Left renal cortex interstitium (tissue), 4 donors: ENCODE results near the gene OR4K15. TPM values are rescaled to one million over a fixed set of nuclear protein-coding genes. Genes with fewer than 3 reads are reported as not detected.
"Not testable (repeated sequence)": the region's sequence is repeated elsewhere in the genome, so short reads cannot be mapped to it uniquely, and the experiment has no call there.

Experiments
- DNase-seq, 4 donors: peaks; one replicate each; pipeline ENCODE4 v3.0.0-alpha.2; 2013; ENCODE audit warnings: low read depth in 4 of 4, low spot score in 2 of 4, missing footprints in 1 of 4
- polyA plus RNA-seq, 4 donors: library from polyadenylated mRNA; unstranded; fragments of 120-200 nt; gene quantifications; one replicate each; pipeline ENCODE4 v1.2.1, GENCODE V29; 2013; ENCODE audit not compliant: insufficient read length in 4 of 4

The OR4K15 gene
- polyA plus RNA-seq: not detected

DNA sequence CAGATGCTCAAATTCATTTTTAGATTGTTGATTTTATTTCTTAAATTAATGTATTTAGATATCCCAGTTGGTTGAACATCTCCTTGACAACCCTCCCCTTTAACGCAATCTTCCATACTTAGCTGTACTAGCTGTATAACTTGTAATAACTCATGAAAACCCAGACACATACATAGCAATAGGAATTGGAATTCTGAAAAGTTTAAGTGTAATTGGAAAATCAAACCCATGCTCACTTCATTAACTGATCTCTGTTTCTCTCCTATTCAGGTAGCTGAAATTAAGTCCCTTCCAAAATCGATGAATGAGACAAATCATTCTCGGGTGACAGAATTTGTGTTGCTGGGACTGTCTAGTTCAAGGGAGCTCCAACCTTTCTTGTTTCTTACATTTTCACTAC, at the start of gene OR4K15:
TSS of gene OR4K15 (plus strand) at position 301 of the 400 bp plus-strand sequence. CDS start at position 301, 0 bp downstream.
- no peak for DNase-seq

DNA sequence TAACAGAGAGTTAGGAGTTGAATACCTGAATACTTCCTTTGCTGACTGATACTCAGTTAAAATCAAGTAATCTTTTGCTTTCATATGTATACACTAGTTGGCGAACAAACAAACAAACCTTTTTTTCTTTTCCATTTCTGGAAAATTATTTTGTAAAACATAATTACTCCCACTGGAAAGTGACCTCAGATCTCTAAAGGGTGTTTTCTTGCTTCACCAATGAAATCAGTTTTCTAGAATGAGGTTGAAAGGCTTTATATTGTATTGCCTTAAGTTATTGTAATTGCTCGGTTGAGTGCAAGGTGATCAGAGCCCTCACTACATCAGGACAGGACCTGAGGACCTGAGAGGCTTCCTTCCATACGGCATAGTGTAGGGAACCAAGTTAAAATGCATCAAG, 44.8 kb upstream of the OR4K15 start, which contains the start of gene OR4K1:
TSS of gene OR4K1 (plus strand) at position 301 of the 400 bp plus-strand sequence. CDS start 4,750 bp downstream, outside the sequence.
- no peak for DNase-seq

- DNase-seq: no peak
These were observed 33.7 kb upstream of the OR4K15 start for GRCh38 chr14:19941668-19942067.

DNA sequence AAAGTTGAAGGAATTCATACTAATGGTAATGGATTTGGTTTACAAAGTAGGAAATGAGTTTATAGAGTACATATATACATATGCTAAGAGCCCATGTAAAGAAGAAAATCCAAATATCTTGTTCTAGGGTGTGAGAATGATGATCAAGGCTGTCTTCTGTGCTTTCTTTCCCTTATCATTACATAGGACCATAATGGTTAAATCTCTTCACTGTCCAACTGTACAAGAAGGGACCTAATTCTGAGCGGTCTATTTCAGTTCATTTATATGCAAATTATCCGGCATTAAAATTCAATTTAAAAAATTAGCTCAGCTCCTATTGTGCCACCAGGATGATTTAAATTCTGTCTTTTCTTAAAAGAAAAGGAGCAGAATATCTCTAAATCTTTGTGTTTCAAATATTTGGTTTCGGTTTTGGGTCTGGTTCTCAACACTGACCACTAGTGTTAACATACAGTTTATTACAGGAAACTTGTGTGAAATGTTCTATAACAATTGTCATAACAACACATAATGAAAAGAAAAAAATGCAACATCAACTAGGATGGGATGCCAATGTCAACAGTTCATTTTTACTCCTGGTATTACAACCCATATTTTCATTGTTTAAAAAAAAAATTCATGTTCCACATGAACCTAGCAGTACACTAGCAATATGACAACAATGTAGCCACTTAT, 27.8 kb upstream of the OR4K15 start:
- no peak for DNase-seq

DNA sequence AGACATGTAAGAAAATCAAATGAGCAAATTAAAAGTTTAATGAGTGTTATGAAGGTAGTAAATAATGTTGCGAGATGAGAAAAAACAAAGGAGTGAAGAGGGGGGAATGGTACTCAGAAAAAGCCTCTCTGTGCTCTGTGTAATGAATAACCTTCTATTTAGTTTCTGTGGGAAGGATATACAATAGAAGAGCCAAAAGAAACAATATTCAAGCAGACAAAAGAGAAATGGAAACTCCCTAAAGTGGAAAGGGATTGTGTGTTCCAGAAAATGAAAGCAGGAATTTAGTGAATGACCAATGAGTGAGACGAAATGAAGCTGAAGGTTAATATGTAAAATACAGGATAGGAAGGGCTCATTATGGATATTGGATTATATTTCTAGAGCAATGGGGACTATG, 26.2 kb upstream of the OR4K15 start:
- no peak for DNase-seq

DNA sequence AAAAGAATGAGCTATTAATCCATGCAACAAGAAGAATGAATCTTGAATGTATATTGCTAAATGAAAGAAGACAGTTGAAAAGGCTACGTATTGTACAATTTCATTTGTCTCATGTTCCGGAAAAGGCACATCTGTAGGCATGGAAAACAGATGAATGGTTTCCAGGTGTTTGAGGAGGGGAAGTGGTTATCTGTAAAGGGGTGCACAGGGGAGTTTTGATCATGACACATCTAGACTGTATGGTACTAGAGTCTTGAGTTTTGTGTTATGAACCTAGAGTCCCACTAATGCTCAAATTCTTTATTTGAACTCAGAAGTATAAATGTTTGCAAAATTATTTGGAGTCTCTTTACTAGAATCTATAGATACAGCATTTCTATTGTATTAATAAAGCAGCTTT, 5.7 kb upstream of the OR4K15 start:
- DNase-seq: not testable (repeated sequence)

DNA sequence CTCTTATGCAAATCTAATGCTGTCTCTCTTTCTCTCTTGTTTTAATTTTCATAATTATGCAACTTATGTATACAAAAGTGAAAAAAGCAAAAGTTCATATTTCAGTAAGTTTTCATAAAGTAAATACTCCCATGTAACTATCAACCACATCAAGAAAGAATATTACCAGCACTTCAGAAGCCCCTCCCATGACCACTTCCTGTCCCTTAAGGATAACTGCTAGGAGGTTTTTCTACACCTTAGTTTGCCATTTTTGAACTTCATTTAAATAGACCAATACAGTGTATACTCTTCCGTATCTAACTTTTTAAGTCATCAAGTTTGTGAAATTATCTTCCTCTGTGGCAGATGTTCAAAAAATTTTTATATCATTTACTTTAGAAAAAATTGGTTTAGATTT, 547 bp upstream of the OR4K15 start:
- no peak for DNase-seq

DNA sequence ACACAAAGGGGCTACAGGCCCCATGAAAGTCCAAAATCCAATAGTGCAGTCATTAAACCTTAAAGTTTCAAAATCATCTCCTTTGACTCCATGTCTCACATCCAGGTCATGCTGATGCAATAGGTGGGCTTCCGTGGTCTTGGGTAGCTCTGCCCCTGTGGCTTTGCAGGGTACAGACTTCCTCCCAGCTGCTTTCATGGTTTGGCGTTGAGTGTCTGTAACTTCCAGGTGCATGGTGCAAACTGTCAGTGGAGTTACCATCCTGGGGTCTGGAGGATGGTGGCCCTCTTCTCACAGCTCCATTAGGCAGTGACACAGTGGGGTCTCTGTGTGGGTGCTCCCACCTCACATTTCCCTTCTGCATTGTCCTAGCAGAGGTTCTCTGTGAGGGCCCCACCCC, 18.0 kb downstream of the OR4K15 start:
- DNase-seq: no peak

DNA sequence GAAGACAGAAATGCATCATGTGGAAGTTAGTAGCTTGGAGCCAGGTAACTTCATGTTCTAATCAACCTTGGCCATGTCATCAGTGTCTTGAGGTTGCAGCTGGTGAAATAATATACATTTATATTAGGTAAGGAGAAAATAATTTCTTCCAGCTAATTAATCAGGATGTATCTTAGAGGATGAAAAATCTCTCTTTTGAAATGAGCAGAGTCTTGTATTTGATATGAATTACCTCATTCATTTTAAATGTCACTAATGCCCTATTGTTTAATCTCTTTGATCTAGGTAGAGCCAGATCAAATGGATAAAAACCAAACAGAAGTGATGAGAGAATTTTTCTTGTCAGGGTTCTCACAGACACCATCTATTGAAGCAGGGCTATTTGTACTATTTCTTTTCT, 26.5 kb downstream of the OR4K15 start, which contains the start of gene OR4Q2:
TSS of gene OR4Q2 (plus strand) at position 301 of the 400 bp plus-strand sequence.
- DNase-seq: no peak

DNA sequence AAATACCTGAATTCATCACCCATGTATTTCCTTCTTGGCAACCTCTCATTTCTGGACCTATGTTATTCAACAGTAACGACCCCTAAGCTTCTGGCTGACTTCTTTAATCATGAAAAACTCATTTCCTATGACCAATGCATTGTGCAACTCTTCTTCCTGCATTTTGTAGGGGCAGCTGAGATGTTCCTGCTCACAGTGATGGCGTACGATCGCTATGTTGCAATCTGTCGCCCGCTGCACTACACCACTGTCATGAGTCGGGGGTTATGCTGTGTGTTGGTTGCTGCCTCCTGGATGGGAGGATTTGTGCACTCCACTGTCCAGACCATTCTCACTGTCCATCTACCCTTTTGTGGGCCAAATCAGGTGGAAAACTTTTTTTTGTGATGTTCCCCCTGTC, 26.9 kb downstream of the OR4K15 start:
- DNase-seq: no peak

DNA sequence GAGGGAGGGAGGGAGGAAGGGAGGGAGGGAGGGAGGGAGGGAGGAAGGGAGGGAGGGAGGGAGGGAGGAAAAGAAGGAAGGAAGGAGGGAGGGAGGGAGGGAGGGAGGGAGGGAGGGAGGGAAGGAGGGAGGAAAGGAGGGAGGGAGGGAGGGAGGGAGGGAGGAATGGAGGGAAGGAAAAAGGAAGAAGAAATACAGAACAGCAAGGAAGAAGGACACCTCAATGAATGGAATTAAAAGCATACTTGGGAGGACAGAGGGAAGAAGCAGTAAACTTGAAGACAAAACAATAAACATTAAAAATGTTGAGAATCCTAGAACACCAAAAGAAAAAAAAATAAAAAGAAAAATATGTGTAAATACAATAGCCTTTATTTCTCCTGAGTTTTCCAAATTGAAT, 32.8 kb downstream of the OR4K15 start:
- DNase-seq: no peak

- no peak for DNase-seq
These were observed 44.0 kb downstream of the OR4K15 start, which contains the start of gene OR4K14 for GRCh38 chr14:20019257-20019865. TSS of gene OR4K14 (minus strand) at chr14:20019307. CDS start at chr14:20015193, 4,114 bp downstream.

Other genes with a start within 250 kb of the OR4K15 start
- gene OR4Q3, start 232.0 kb upstream of the OR4K15 start, polyA plus RNA-seq: not detected
- gene OR4M1, start 202.1 kb upstream of the OR4K15 start, polyA plus RNA-seq: not detected
- not detected for gene OR4N2, start 171.8 kb upstream of the OR4K15 start, polyA plus RNA-seq
- not detected for gene OR4K2, start 100.4 kb upstream of the OR4K15 start, polyA plus RNA-seq
- not detected for gene OR4K5, start 55.0 kb upstream of the OR4K15 start, polyA plus RNA-seq
- not detected for gene OR4K1, start 44.7 kb upstream of the OR4K15 start, polyA plus RNA-seq
- not detected for gene OR4Q2, start 26.6 kb downstream of the OR4K15 start, polyA plus RNA-seq
- not detected for gene OR4K14, start 43.7 kb downstream of the OR4K15 start, polyA plus RNA-seq
- not detected for gene OR4K13, start 60.4 kb downstream of the OR4K15 start, polyA plus RNA-seq
- gene OR4L1, start 84.5 kb downstream of the OR4K15 start, polyA plus RNA-seq: not detected
- under 1 TPM in 3 of 4 donors, not detected in 1; 0.03 to 0.05 (median 0.05) TPM for gene OR4K17, start 135.1 kb downstream of the OR4K15 start, polyA plus RNA-seq
- not detected for gene OR4N5, start 163.2 kb downstream of the OR4K15 start, polyA plus RNA-seq
- under 1 TPM in 1 of 4 donors, not detected in 3; 0.05 TPM for gene OR11G2, start 215.3 kb downstream of the OR4K15 start, polyA plus RNA-seq
- not detected for gene OR11H6, start 248.1 kb downstream of the OR4K15 start, polyA plus RNA-seq